GM06990 (cell line): ENCODE results near the gene OR10V1.
"Not testable (repeated sequence)": the region's sequence is repeated elsewhere in the genome, so short reads cannot be mapped to it uniquely, and the experiment has no call there.

Experiments used
- DNase-seq: peaks from one replicate; pipeline ENCODE4 v3.0.0-alpha.2; 2011; ENCODE audit not compliant: insufficient read length; ENCODE audit errors: extremely low read depth
- H3K27me3 ChIP-seq: replicated peaks from 2 replicates; pipeline ENCODE4 v1.6.0; 2011; ENCODE audit warnings: low read length; ENCODE audit not compliant: control insufficient read depth, insufficient read depth
- H3K36me3 ChIP-seq: 2 replicates; pipeline ENCODE4 v1.5.1; 2011; ENCODE audit warnings: low read length; ENCODE audit not compliant: control insufficient read depth, insufficient read depth
- H3K4me3 ChIP-seq: replicated peaks from 2 replicates; pipeline ENCODE4 v1.5.1; 2011; ENCODE audit warnings: low read depth, mild to moderate bottlenecking, control low read depth, low read length
- CTCF ChIP-seq: IDR thresholded peaks from 2 replicates; pipeline ENCODE4 v1.5.1; 2011; ENCODE audit warnings: low read length, control low read depth, mild to moderate bottlenecking, inconsistent platforms; ENCODE audit not compliant: insufficient read depth, poor library complexity, severe bottlenecking

Gene OR10V1

DNA sequence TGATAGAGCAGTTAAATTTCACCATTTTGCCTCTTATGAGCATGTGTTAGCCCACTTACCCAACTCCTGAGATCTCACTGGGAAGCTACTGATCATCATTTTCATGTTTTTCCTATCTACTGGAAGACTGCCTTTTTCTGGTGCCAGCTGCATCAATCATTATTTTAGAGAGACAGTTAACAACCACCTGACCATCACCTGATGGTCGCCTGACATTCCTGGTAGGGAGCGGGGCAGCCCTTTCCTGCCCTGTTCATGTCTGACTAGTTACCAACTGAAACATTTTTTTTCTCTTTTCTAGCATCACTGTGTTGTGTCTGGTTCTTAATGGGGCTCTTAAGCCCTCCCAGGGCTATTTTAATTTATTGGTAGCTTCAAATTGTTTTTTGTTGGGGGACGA, 24.6 kb downstream of the OR10V1 start:
- TF ChIP-seq CTCF = no peak
- H3K36me3 ChIP-seq = no peaks in the 10 kb centered on the region
- no peak overlapping the region for H3K4me3 ChIP-seq
- DNase-seq = no peak
- no peaks in the 10 kb centered on the region for H3K27me3 ChIP-seq

- DNase-seq, H3K27me3 ChIP-seq: not testable (repeated sequence)
Measured at GRCh38 chr11:59681260-59681725, 32.4 kb downstream of the OR10V1 start.

DNA sequence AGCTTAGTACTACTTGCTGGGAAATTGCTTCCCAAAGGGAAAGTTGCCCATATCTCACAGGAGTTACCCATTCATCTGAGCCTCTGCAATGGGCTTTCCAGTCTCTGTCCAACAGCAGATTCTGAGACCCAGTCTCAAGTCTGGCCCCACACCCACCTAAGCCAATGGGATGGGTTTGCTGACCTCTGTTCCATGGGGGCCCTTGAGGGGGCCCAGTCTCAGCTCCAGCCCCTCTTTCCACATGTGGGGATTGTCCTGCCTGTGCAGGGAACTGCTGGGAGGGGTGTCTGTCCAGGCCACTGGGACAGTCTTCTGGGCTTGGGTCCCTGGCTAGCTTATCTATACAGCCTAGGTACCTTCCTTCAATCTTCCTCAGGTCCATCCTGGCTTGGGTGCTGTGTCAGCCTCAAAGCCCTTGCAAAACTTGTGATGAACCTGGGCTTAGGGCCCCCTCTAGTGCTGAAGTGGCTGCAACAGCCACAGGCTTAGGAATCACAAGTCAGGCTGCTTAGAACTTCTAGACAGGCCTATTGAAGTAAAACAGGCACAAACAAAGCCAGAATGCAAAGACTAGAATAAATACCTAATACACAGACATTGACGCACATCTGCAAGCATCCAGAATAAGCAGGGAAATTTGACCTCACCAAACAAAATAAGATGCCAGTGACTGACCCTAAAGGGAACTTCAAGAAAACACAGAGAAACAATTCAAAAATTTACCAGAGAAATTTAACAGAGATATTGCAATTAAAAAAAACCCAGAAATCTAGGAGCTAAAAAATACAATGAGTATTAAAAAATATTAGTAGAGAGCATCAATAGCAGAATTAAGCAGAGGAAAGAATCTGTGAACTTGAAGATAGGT, 33.1 kb downstream of the OR10V1 start:
- Histone ChIP-seq H3K36me3 (no peaks in the 10 kb centered on the region), H3K4me3 (no peak overlapping the region), H3K27me3 (no peaks in the 10 kb centered on the region)
- peak; percentile 30 for DNase-seq
- TF ChIP-seq CTCF = peak; percentile 81

More at GRCh38 chr11:59681260-59681725, 32.4 kb downstream of the OR10V1 start:
- not testable (repeated sequence) for H3K4me3 ChIP-seq, H3K36me3 ChIP-seq

DNA sequence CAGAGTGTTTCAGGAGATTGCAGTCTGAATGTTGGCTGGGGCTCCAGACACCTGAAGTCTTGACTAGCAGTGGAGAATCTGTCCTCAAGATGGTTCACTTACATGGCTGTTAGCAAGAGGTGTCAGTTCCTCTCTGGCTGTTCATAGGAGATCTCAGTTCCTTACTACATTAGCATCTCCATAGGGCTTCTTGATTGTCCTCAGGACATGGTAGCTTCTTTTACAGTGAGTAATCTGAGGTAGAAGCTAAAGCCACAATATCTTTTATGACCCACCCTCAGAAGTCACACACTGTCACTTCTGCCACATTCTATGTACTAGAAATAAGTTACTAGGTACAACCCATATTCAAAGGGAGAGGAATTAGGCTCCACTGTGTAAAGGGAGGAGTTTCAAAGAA, 34.3 kb downstream of the OR10V1 start:
- DNase-seq = no peak
- Histone ChIP-seq H3K36me3 (no peaks in the 10 kb centered on the region), H3K4me3 (no peak overlapping the region), H3K27me3 (no peaks in the 10 kb centered on the region)
- TF ChIP-seq CTCF = no peak

DNA sequence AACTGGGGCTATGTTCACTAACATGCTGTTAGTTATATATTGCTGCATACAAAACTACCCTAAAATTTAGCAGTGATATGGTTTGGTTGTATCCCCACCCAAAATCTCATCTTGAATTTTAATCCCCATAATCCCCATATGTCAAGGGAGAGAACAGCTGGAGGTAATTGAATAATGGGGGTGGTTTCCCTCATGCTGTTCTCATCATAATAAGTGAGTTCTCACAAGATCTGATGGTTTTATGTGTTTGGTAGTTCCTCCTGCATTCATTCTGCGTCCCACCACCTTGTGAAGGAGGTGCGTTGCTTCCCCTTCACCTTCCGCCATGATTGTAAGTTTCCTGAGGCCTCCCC, 34.9 kb downstream of the OR10V1 start:
- H3K4me3 ChIP-seq = no peak overlapping the region
- DNase-seq = no peak
- no peak for TF ChIP-seq CTCF
- no peaks in the 10 kb centered on the region for H3K27me3 ChIP-seq
- H3K36me3 ChIP-seq = no peaks in the 10 kb centered on the region

DNA sequence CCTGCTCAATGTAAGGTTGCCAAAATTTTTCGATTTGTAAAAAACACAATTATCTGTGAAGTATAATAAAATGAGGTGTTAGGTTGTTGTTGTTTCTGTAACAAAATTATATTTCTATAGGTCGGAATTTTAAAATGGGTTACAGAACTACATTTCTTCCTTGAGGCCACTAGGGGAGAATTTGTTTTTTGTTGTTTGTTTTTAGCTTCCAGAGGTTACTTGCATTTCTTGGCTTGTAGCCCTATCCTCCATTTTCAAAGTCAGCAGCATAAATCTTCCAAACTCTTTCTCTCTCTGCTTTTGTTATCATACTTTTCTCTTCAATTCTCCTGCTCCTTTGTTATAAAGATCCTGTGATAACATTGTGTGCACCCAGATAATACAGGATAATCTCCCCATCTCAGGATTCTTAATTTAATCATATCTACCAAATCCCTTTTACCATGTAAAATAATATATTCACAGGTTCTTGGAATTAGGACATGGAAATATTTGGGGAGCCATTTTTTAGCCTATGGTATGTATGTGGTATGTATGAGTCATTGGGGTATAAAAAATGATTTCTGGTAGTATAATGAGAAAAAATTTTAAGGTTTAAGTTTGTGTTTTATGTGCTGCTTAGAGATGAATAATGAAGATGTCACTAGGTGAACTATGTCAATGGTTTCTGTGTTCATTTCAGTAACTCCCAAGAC, 35.4 kb downstream of the OR10V1 start:
- TF ChIP-seq CTCF = no peak
- DNase-seq = no peak
- Histone ChIP-seq H3K4me3 (no peak overlapping the region), H3K36me3 (no peaks in the 10 kb centered on the region), H3K27me3 (no peaks in the 10 kb centered on the region)
